Nephron (organoid): ENCODE measurements around the gene TATDN3.

ENCODE experiments used
- H3K27ac Mint-ChIP-seq, 3 experiments: 2 replicates each; pipeline ENCODE4 v1.8.0; 2020; ENCODE audit warnings: mixed read lengths in 3 of 3, mild to moderate bottlenecking in 2 of 3, moderate library complexity in 1 of 3
- H3K27me3 Mint-ChIP-seq: 2 replicates; pipeline ENCODE4 v1.8.0; 2021; ENCODE audit warnings: low read depth, mild to moderate bottlenecking, moderate library complexity, mixed read lengths
- H3K36me3 Mint-ChIP-seq: 2 replicates; pipeline ENCODE4 v1.8.0; 2020; ENCODE audit warnings: low read depth, mixed read lengths
- H3K4me1 Mint-ChIP-seq: 2 replicates; pipeline ENCODE4 v1.8.0; 2020; ENCODE audit warnings: mixed read lengths
- H3K4me3 Mint-ChIP-seq, 3 experiments: 2 replicates each; pipeline ENCODE4 v1.8.0; 2020; ENCODE audit warnings: mild to moderate bottlenecking in 3 of 3, mixed read lengths in 3 of 3, moderate library complexity in 2 of 3
- H3K9me3 Mint-ChIP-seq: 2 replicates; pipeline ENCODE4 v1.8.0; 2020; ENCODE audit warnings: mixed read lengths
- TF ChIP-seq, protein P1 (sequence below), 3 experiments: fragments of 200-600 bp; sonication (generic); IDR thresholded peaks; one replicate each; pipeline ENCODE4 v1.5.0; 2021; ENCODE audit warnings: antibody characterized with exemption in 3 of 3; ENCODE audit not compliant: unreplicated experiment in 3 of 3

The TATDN3 gene

DNA sequence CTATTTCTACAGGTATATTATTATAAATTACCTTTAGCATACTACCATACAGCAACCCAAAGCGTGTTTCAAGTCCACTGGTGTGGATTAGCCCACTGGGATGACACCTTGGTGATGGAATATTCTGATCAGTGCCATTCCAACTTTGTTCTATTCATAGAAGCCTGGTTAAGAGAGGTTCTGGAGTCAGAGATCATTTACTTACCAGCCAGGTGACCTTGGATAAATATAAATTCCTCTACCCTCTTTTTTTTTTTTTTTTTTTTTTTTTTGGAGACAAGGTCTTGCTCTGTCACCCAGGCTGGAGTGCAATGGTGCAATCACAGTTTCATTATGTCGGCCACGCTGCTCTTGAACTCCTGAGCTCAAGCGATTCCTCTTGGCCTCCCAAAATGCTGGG, 55.9 kb downstream of the TATDN3 start, which contains the start of gene SPATA45:
SPATA45 (minus strand) TSS at position 101 of the 400 bp plus-strand sequence. CDS start 11,500 bp downstream, outside the sequence.
- Mint-ChIP-seq H3K4me3 (no peak within 1 kb of the TSS), H3K27me3 (no peaks in the 10 kb centered on the region)
- TF ChIP-seq, protein P1, sequence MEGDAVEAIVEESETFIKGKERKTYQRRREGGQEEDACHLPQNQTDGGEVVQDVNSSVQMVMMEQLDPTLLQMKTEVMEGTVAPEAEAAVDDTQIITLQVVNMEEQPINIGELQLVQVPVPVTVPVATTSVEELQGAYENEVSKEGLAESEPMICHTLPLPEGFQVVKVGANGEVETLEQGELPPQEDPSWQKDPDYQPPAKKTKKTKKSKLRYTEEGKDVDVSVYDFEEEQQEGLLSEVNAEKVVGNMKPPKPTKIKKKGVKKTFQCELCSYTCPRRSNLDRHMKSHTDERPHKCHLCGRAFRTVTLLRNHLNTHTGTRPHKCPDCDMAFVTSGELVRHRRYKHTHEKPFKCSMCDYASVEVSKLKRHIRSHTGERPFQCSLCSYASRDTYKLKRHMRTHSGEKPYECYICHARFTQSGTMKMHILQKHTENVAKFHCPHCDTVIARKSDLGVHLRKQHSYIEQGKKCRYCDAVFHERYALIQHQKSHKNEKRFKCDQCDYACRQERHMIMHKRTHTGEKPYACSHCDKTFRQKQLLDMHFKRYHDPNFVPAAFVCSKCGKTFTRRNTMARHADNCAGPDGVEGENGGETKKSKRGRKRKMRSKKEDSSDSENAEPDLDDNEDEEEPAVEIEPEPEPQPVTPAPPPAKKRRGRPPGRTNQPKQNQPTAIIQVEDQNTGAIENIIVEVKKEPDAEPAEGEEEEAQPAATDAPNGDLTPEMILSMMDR (IDR thresholded peaks at IDR 0.05; ENCODE audit: unreplicated experiment in 3 of 3) = no peak

DNA sequence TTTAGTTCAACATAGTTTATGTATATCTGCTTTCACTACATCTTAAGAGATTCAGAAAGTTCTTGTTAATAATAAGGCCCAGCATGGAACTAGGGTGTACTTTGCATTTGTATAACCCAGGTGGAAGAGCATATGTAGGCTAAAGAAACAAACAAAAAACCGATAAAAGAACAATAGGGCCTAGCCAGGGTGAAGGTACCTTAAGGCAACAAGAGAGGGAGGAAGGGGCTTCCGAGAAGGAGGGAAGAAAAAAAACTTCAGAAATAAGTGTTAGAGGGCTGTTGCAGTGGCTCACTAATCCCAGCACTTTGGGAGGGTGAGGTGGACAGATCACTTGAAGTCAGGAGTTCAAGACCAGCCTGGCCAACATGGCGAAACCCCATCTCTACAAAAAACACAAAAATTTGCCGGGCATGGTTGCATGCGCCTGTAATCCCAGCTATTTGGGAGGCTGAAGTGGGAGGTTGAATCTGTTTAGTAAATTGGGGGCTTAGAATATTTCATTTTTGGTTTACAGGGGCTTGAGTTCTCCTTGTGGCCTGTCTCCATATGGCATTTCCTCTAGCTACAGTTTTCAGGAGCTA, 60.5 kb downstream of the TATDN3 start:
- no peak overlapping the region for H3K4me3 Mint-ChIP-seq
- H3K27ac Mint-ChIP-seq = no peak overlapping the region
- peaks cover 4% of the 10 kb centered on the region for H3K4me1 Mint-ChIP-seq

More for the DNA sequence above, 55.9 kb downstream of the TATDN3 start, which contains the start of gene SPATA45:
- peaks cover 4% of the 10 kb centered on the region for H3K36me3 Mint-ChIP-seq
- H3K27ac Mint-ChIP-seq = no peak within 1 kb of the TSS
- H3K9me3 Mint-ChIP-seq = no peaks in the 10 kb centered on the region
- no peaks in the 10 kb centered on the region for H3K4me1 Mint-ChIP-seq

DNA sequence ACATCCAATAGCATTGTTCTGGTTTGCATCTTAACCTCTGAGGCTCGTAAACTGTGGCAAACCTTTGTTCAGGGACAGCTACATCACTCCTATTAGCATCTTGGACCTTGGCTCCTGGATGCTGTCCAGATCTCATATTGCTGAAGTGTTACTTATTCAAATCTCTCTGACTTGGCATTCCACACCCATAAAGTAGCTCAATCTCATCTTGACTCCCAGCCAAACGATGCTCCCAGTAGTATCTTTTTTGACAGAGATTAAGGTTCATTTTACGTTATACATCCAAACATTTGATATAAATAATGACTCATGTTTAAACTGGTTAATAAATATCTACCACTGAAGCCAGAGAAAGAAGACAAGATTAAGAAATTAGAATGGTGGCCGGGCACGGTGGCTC, 62.0 kb downstream of the TATDN3 start:
- H3K4me1 Mint-ChIP-seq = peaks cover 4% of the 10 kb centered on the region
- H3K4me3 Mint-ChIP-seq = peak overlapping the region in 1 of 3 experiments; percentile 45
- peaks cover 11% of the 10 kb centered on the region for H3K36me3 Mint-ChIP-seq
- H3K27ac Mint-ChIP-seq = peak overlapping the region; percentile 17 to 73 (median 55)
- H3K27me3 Mint-ChIP-seq = no peaks in the 10 kb centered on the region
- H3K9me3 Mint-ChIP-seq = no peaks in the 10 kb centered on the region
- TF ChIP-seq, protein P1 (IDR thresholded peaks at IDR 0.05; ENCODE audit: unreplicated experiment in 3 of 3) = no peak

More for the DNA sequence above, 60.5 kb downstream of the TATDN3 start:
- Mint-ChIP-seq H3K27me3 (no peaks in the 10 kb centered on the region), H3K9me3 (no peaks in the 10 kb centered on the region), H3K36me3 (peaks cover 11% of the 10 kb centered on the region)
- TF ChIP-seq, protein P1 (IDR thresholded peaks at IDR 0.05; ENCODE audit: unreplicated experiment in 3 of 3) = no peak

DNA sequence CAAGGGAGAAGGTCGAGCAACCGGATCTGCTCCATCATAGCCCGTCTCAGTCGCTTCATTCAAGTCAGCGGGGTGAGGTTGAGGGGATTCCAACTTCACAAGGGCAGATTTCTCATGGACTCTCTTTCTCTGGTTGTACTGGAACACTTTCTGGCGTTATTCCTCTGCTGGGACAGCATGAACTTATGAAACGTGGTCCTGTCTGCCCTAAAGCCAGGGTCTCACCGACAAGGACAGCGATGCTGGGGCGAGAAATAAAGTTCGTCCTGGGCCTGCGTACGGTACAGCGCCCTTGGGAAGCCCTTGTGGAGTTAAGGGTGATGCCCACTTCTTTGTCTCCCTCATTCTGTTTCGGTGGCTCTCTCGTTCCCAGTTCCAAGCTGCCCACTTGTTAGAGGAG, 65.1 kb downstream of the TATDN3 start:
- Mint-ChIP-seq H3K36me3 (peaks cover 11% of the 10 kb centered on the region), H3K27ac (peak overlapping the region; percentile 59 to 95 (median 80)), H3K27me3 (no peaks in the 10 kb centered on the region), H3K4me1 (peaks cover 11% of the 10 kb centered on the region), H3K4me3 (peak overlapping the region in 2 of 3 experiments; percentile 71 to 79), H3K9me3 (no peaks in the 10 kb centered on the region)
- TF ChIP-seq, protein P1 (IDR thresholded peaks at IDR 0.05; ENCODE audit: unreplicated experiment in 3 of 3) = no peak

DNA sequence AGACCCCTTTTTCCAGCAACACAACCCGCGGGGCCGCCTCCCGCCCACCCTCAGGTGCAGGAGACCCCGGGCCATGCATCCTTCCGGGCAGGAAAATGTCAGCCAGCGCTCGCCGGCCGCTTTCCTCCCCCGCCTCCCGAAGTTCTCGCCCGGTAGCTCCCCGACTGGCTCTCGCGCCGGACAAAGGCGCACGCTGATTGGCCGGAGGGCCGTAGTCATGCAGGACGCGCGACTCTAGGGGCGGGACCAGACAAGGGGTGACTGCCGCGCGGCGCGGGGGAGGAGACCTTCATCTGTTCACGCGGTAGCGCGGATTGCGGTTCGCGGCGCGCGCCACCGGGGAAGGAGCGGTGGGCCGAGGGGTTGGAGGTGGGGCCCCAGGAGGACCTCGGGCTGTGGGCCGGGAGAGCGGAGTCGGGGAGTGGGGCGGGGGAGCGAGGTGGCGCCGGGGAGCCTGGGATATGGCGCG, 66.3 kb downstream of the TATDN3 start, which contains the start of gene FLVCR1:
FLVCR1 (plus strand) TSS at position 284 of the 469 bp plus-strand sequence; CDS start at position 462, 178 bp downstream.
- Mint-ChIP-seq H3K4me3 (peak within 1 kb of the TSS in 2 of 3 experiments; percentile 89 to 96), H3K9me3 (no peaks in the 10 kb centered on the region), H3K27ac (peak within 1 kb of the TSS; percentile 95 to 98 (median 96)), H3K27me3 (no peaks in the 10 kb centered on the region), H3K36me3 (peaks cover 12% of the 10 kb centered on the region), H3K4me1 (peaks cover 11% of the 10 kb centered on the region)
- TF ChIP-seq, protein P1 (IDR thresholded peaks at IDR 0.05; ENCODE audit: unreplicated experiment in 3 of 3) = no peak
